ENCODE data around the gene CLEC7A.

DNA sequence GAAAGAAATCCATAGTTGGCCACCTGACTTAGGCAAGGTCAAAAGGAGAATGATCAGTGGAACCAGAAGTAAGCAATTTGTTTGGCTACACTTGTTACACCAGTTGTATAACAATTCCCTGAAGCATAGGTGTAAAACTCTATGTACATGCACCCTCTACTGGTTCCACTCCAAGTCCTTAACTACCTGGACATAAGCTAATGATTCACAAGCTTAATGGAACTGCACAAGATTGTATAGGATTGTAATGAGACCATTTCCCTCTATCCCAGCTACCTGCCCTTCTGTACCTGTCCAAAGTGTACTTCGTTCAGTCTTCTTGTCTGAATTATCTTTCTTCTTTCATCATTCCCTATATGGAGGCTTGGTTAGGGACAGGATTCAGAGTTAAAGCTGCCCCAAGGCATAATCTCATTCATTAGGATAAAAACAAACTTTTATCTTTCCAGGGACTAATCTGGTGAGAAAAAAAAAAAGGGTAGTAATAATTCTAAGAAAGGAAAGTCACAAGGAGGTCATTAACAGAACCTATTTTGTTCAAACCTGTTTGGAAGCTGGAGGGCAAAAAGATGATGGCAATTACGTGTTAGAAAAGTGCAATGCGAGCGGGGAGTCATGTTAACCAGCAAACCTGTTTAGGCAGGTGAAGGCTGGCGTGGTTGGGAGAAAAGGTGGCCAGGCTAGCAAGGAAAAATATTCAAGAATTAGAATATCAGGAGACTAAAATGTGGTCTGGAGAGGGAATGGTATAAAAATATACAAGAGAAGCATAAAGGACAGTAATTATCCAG lies 46.0 kb upstream of the CLEC7A start:
- TF ChIP-seq CTCF (IDR thresholded peaks at IDR 0.05): no peak
- no peak for TF ChIP-seq POLR2A (IDR thresholded peaks at IDR 0.05)
